Gastroesophageal sphincter (tissue), 4 donors: Measurements from ENCODE around the gene RIT1. TPM values are rescaled to one million over a fixed set of nuclear protein-coding genes. Genes with fewer than 3 reads are reported as not detected.
A peak's percentile ranks its signal among the peaks of the same experiment; 100 is the strongest.

Source experiments
- ATAC-seq: fragments of 150-250 bp; one replicate; pipeline ENCODE4 v1.9.1; 2016; ENCODE audit warnings: mild to moderate bottlenecking, moderate library complexity
- H3K27ac ChIP-seq, 4 donors: fragments of 200-600 bp; sonication (generic) in 3 of 4; 1 replicate in 3 of 4; 2 replicates in 1 of 4; pipeline ENCODE4 v1.5.1; 2016 to 2019
- H3K27me3 ChIP-seq: fragments of 200-600 bp; sonication (generic); one replicate; pipeline ENCODE4 v1.5.1; 2019
- H3K36me3 ChIP-seq, 2 donors: fragments of 200-600 bp; sonication (generic); one replicate each; pipeline ENCODE4 v1.5.1; 2019; ENCODE audit warnings: control low read depth in 1 of 2
- H3K4me1 ChIP-seq, 3 donors: fragments of 200-600 bp; sonication (generic); 1 replicate in 2 of 3; 2 replicates in 1 of 3; pipeline ENCODE4 v1.5.1; 2016 to 2019; ENCODE audit warnings: control low read depth in 2 of 3
- H3K4me3 ChIP-seq, 2 donors: fragments of 200-600 bp; sonication (generic); one replicate each; pipeline ENCODE4 v1.5.1; 2019; ENCODE audit warnings: mild to moderate bottlenecking in 1 of 2, moderate library complexity in 1 of 2
- H3K9me3 ChIP-seq, 3 donors: fragments of 200-600 bp; sonication (generic); one replicate each; pipeline ENCODE4 v1.5.1; 2017 to 2019; ENCODE audit warnings: control low read depth in 2 of 3
- CTCF ChIP-seq, 4 experiments: fragments of 200-600 bp in 2 of 4; fragments of 450-650 bp in 2 of 4; sonication (generic) in 1 of 4; IDR thresholded peaks; one replicate each; pipeline ENCODE4 v1.5.1; 2017 to 2019; ENCODE audit warnings: antibody characterized with exemption in 4 of 4, mild to moderate bottlenecking in 2 of 4, moderate library complexity in 2 of 4
- EP300 ChIP-seq: sonication (generic); formaldehyde crosslinking; IDR thresholded peaks from one replicate; pipeline ENCODE4 v1.6.1; 2017; ENCODE audit warnings: antibody characterized with exemption, mild to moderate bottlenecking
- POLR2A ChIP-seq, 2 donors: fragments of 450-650 bp; IDR thresholded peaks; one replicate each; pipeline ENCODE4 v1.6.1; 2017; ENCODE audit warnings: antibody characterized with exemption in 2 of 2, mild to moderate bottlenecking in 2 of 2, moderate library complexity in 1 of 2
- POLR2AphosphoS5 ChIP-seq: sonication (generic); formaldehyde crosslinking; IDR thresholded peaks from one replicate; pipeline ENCODE4 v1.6.1; 2017; ENCODE audit warnings: antibody characterized with exemption
- WGBS, 2 donors: methylation state at CpG; one replicate each; pipeline ENCODE4 v1.1.5; 2018; ENCODE audit warnings: low coverage in 1 of 2; 5-methylcytosine and 5-hydroxymethylcytosine counted together
- total RNA-seq, 4 donors: library from RNA; depleted of rRNA; stranded (reverse); fragments of >200 nt; gene quantifications; one replicate each; pipeline ENCODE4 v1.1.0, GENCODE V29; 2016

The RIT1 gene
- total RNA-seq, 4 donors from 2014 or later = 25.0 to 37.1 (median 30.0) TPM

GRCh38 chr1:155946633-155947219 lies 35.6 kb upstream of the RIT1 start:
- Histone ChIP-seq H3K27ac (peak overlapping the region in 3 of 4 donors; percentile 25 to 55 (median 42)), H3K9me3 (no peaks in the 10 kb centered on the region), H3K4me1 (peaks cover 0 to 41% (median 17%) of the 10 kb centered on the region in 3 donors), H3K4me3 (no peak overlapping the region), H3K27me3 (no peaks in the 10 kb centered on the region), H3K36me3 (peaks cover under 1 to 58% of the 10 kb centered on the region in 2 donors)
- ATAC-seq = no peak
- WGBS, 2 donors = 65 to 73% methylated on average over 5 to 6 of the region's 8 CpGs
- TF ChIP-seq POLR2A (IDR thresholded peaks at IDR 0.05) = no peak
- no peak for TF ChIP-seq POLR2AphosphoS5
- no peak for TF ChIP-seq CTCF (IDR thresholded peaks at IDR 0.05)
- no peak for TF ChIP-seq EP300

DNA sequence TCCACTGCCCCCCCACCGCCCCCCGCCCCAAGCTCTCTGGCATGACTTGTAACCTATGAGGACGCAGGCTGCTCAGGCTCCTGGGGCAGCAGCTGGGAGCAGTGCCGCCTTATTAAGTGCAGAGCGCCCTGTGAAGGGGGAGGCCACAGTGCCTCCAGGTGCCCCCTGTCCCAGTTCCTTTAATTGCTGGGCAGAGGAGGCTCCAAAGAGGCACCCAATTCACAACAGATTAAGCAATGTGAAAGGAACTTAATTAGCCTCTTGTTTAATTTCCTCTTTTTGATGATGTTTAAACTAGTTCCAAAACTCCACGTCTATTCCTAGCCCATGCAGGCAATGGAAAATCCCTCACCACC lies 33.3 kb upstream of the RIT1 start:
- Histone ChIP-seq H3K27ac (peak overlapping the region in 3 of 4 donors; percentile 7 to 55 (median 55)), H3K27me3 (no peaks in the 10 kb centered on the region), H3K9me3 (no peaks in the 10 kb centered on the region), H3K4me1 (peaks cover 0 to 64% (median 27%) of the 10 kb centered on the region in 3 donors), H3K36me3 (peaks cover 0 to 35% of the 10 kb centered on the region in 2 donors), H3K4me3 (no peak overlapping the region)
- ATAC-seq = no peak
- TF ChIP-seq CTCF (IDR thresholded peaks at IDR 0.05) = no peak
- TF ChIP-seq POLR2A (IDR thresholded peaks at IDR 0.05) = no peak
- no peak for TF ChIP-seq EP300
- TF ChIP-seq POLR2AphosphoS5 = no peak
- WGBS, 2 donors = 52% methylated on average over 6 of the region's 6 CpGs; no CpG with 5 or more reads in 1 of the 2 donors

- no peaks in the 10 kb centered on the region for H3K27me3 ChIP-seq
- no peaks in the 10 kb centered on the region for H3K9me3 ChIP-seq
- H3K27ac ChIP-seq = peak overlapping the region in 3 of 4 donors; percentile 42 to 74 (median 59)
- ATAC-seq = peak; percentile 2
- H3K4me3 ChIP-seq = no peak overlapping the region
- 78 to 100% methylated on average over 1 to 5 of the region's 11 CpGs for WGBS, 2 donors
- H3K36me3 ChIP-seq = peaks cover 0 to 18% of the 10 kb centered on the region in 2 donors
- TF ChIP-seq POLR2A (IDR thresholded peaks at IDR 0.05) (no peak), EP300 (no peak), POLR2AphosphoS5 (no peak), CTCF (IDR thresholded peaks at IDR 0.05) (no peak)
- peaks cover 0 to 82% (median 33%) of the 10 kb centered on the region in 3 donors for H3K4me1 ChIP-seq
Observed at GRCh38 chr1:155942578-155943141, 31.5 kb upstream of the RIT1 start.

DNA sequence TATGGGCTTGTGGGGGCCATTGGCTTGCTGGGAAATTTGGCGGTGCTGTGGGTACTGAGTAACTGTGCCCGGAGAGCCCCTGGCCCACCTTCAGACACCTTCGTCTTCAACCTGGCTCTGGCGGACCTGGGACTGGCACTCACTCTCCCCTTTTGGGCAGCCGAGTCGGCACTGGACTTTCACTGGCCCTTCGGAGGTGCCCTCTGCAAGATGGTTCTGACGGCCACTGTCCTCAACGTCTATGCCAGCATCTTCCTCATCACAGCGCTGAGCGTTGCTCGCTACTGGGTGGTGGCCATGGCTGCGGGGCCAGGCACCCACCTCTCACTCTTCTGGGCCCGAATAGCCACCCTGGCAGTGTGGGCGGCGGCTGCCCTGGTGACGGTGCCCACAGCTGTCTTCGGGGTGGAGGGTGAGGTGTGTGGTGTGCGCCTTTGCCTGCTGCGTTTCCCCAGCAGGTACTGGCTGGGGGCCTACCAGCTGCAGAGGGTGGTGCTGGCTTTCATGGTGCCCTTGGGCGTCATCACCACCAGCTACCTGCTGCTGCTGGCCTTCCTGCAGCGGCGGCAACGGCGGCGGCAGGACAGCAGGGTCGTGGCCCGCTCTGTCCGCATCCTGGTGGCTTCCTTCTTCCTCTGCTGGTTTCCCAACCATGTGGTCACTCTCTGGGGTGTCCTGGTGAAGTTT lies 30.8 kb upstream of the RIT1 start:
- Histone ChIP-seq H3K4me1 (peaks cover 0 to 82% (median 33%) of the 10 kb centered on the region in 3 donors), H3K27me3 (no peaks in the 10 kb centered on the region), H3K27ac (peak overlapping the region in 3 of 4 donors; percentile 42 to 74 (median 59)), H3K36me3 (peaks cover 0 to 11% of the 10 kb centered on the region in 2 donors), H3K4me3 (no peak overlapping the region), H3K9me3 (no peaks in the 10 kb centered on the region)
- TF ChIP-seq EP300 = no peak
- TF ChIP-seq CTCF (IDR thresholded peaks at IDR 0.05) = no peak
- TF ChIP-seq POLR2AphosphoS5 = no peak
- TF ChIP-seq POLR2A (IDR thresholded peaks at IDR 0.05) = no peak
- 60 to 100% methylated on average over 2 of the region's 29 CpGs for WGBS, 2 donors
- ATAC-seq = no peak
